OCI-LY1 (cell line): ENCODE results near the gene MECR.

Experiments
- H2AFZ ChIP-seq: fragments of 200-600 bp; sonication (generic), shearing (Covaris generic); 2 replicates; pipeline ENCODE4 v1.6.0; 2014; ENCODE audit warnings: antibody characterized with exemption, mild to moderate bottlenecking, low read length
- H3F3A ChIP-seq: fragments of 200-600 bp; sonication (generic), shearing (Covaris generic); 2 replicates; pipeline ENCODE4 v1.6.0; 2014; ENCODE audit warnings: mild to moderate bottlenecking, antibody characterized with exemption, low read length, moderate library complexity; ENCODE audit not compliant: insufficient read depth
- H3K27ac ChIP-seq: fragments of 200-600 bp; sonication (generic); 2 replicates; pipeline ENCODE4 v1.5.1; 2014; ENCODE audit warnings: low read length, mixed run types, mild to moderate bottlenecking, low read depth; ENCODE audit not compliant: poor library complexity, severe bottlenecking
- H3K27me3 ChIP-seq: fragments of 200-600 bp; sonication (generic); 2 replicates; pipeline ENCODE4 v1.6.0; 2014; ENCODE audit warnings: antibody characterized with exemption, mild to moderate bottlenecking, low read length, moderate library complexity; ENCODE audit not compliant: insufficient read depth
- H3K36me3 ChIP-seq: fragments of 200-600 bp; sonication (generic); 2 replicates; pipeline ENCODE4 v1.6.1; 2014; ENCODE audit warnings: mild to moderate bottlenecking, antibody characterized with exemption, low read length, moderate library complexity, mixed read lengths; ENCODE audit not compliant: insufficient read depth
- H3K4me1 ChIP-seq: fragments of 200-600 bp; sonication (generic); 2 replicates; pipeline ENCODE4 v1.5.1; 2014; ENCODE audit warnings: mild to moderate bottlenecking, low read length, moderate library complexity; ENCODE audit not compliant: insufficient read depth, severe bottlenecking
- H3K4me2 ChIP-seq: fragments of 200-600 bp; sonication (generic), shearing (Covaris generic); 2 replicates; pipeline ENCODE4 v1.6.1; 2014; ENCODE audit warnings: low read length
- H3K4me3 ChIP-seq: fragments of 200-600 bp; sonication (generic); 2 replicates; pipeline ENCODE4 v1.5.1; 2014; ENCODE audit warnings: low read length, low read depth, mild to moderate bottlenecking, mixed read lengths; ENCODE audit not compliant: poor library complexity, severe bottlenecking
- H3K79me2 ChIP-seq: fragments of 200-600 bp; shearing (Covaris generic); 2 replicates; pipeline ENCODE4 v1.6.1; 2016; ENCODE audit warnings: mixed run types, low read length, mixed read lengths; ENCODE audit not compliant: insufficient read depth
- H3K9ac ChIP-seq: fragments of 200-600 bp; sonication (generic), shearing (Covaris generic); 2 replicates; pipeline ENCODE4 v1.6.1; 2014; ENCODE audit warnings: mild to moderate bottlenecking, low read length, mixed read lengths
- H3K9me2 ChIP-seq: fragments of 200-600 bp; sonication (generic), shearing (Covaris generic); 2 replicates; pipeline ENCODE4 v1.6.1; 2014; ENCODE audit warnings: low read depth, mild to moderate bottlenecking, low read length, mixed read lengths
- H3K9me3 ChIP-seq: fragments of 200-600 bp; shearing (Covaris generic); 2 replicates; pipeline ENCODE4 v1.6.1; 2014; ENCODE audit warnings: low read length, mixed read lengths
- H4K20me1 ChIP-seq: fragments of 200-600 bp; sonication (generic), shearing (Covaris generic); 2 replicates; pipeline ENCODE4 v1.6.0; 2016; ENCODE audit warnings: mild to moderate bottlenecking, low read length; ENCODE audit not compliant: insufficient read depth
- EZH2 ChIP-seq: fragments of 200-600 bp; sonication (generic), shearing (Covaris generic); IDR thresholded peaks from 2 replicates; pipeline ENCODE4 v1.8.0; 2017; ENCODE audit warnings: borderline replicate concordance, mixed run types, mild to moderate bottlenecking, antibody characterized with exemption, low read length, moderate library complexity, mixed read lengths
- TF ChIP-seq, protein P1 (sequence below): fragments of 200-600 bp; sonication (generic), shearing (Covaris generic); IDR thresholded peaks from 2 replicates; pipeline ENCODE4 v1.5.1; 2017; ENCODE audit warnings: mild to moderate bottlenecking, antibody characterized with exemption, low read length, moderate library complexity, mixed read lengths

MECR gene, protein sequence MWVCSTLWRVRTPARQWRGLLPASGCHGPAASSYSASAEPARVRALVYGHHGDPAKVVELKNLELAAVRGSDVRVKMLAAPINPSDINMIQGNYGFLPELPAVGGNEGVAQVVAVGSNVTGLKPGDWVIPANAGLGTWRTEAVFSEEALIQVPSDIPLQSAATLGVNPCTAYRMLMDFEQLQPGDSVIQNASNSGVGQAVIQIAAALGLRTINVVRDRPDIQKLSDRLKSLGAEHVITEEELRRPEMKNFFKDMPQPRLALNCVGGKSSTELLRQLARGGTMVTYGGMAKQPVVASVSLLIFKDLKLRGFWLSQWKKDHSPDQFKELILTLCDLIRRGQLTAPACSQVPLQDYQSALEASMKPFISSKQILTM

GRCh38 chr1:29230553-29231378, at the start of gene MECR:
Gene MECR, minus strand, starts transcription at chr1:29230934. Its CDS starts 28 bp downstream, at chr1:29230906.
- Histone ChIP-seq H3K9me3 (no peaks in the 10 kb centered on the region), H3F3A (no peaks in the 10 kb centered on the region), H3K4me1 (peaks cover 29% of the 10 kb centered on the region), H3K4me2 (peak within 1 kb of the TSS; percentile 74), H3K27me3 (no peaks in the 10 kb centered on the region), H3K9ac (peak within 1 kb of the TSS; percentile 90), H3K9me2 (no peaks in the 10 kb centered on the region), H3K4me3 (peak within 1 kb of the TSS; percentile 97), H3K27ac (no peak within 1 kb of the TSS), H3K36me3 (no peaks in the 10 kb centered on the region), H2AFZ (peak within 1 kb of the TSS; percentile 47; the same call in 1 of the 2 replicates), H4K20me1 (no peaks in the 10 kb centered on the region), H3K79me2 (peaks cover 13% of the 10 kb centered on the region; the same call in 1 of the 2 replicates)
- TF ChIP-seq, protein P1, sequence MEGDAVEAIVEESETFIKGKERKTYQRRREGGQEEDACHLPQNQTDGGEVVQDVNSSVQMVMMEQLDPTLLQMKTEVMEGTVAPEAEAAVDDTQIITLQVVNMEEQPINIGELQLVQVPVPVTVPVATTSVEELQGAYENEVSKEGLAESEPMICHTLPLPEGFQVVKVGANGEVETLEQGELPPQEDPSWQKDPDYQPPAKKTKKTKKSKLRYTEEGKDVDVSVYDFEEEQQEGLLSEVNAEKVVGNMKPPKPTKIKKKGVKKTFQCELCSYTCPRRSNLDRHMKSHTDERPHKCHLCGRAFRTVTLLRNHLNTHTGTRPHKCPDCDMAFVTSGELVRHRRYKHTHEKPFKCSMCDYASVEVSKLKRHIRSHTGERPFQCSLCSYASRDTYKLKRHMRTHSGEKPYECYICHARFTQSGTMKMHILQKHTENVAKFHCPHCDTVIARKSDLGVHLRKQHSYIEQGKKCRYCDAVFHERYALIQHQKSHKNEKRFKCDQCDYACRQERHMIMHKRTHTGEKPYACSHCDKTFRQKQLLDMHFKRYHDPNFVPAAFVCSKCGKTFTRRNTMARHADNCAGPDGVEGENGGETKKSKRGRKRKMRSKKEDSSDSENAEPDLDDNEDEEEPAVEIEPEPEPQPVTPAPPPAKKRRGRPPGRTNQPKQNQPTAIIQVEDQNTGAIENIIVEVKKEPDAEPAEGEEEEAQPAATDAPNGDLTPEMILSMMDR = peak; percentile 43; the same call in 1 of the 2 replicates
- no peak for TF ChIP-seq EZH2

DNA sequence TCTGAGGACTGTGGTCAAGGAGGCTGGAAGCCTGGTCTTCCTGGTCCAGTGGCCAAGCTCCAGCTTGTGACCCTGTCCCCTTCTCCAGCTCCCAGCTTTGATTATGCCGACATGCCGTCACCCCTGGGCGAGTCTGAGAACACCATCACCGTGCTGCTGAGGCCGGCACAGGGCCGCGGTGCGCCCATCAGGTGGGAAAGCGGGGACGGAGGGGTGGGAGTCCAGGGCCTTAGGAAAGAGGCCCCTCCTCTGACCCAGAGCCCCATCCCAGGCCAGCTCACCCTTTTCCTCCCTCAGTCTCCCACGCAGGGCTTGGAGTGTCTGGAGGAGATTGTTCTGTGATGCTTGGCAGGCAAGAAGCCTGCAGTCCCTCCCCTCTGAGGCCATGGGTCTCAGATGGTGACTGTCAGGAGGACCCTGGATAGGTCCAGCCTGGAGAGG, 49.2 kb upstream of the MECR start:
- Histone ChIP-seq H3K9me2 (no peaks in the 10 kb centered on the region), H3K79me2 (no peaks in the 10 kb centered on the region), H3K9ac (no peak overlapping the region), H3K4me2 (no peak overlapping the region), H3K4me3 (no peak overlapping the region), H3F3A (no peaks in the 10 kb centered on the region), H3K27me3 (no peaks in the 10 kb centered on the region), H3K36me3 (no peaks in the 10 kb centered on the region), H4K20me1 (no peaks in the 10 kb centered on the region), H3K4me1 (no peaks in the 10 kb centered on the region), H2AFZ (no peak overlapping the region), H3K27ac (no peak overlapping the region), H3K9me3 (no peaks in the 10 kb centered on the region)
- TF ChIP-seq, protein P1 = no peak

GRCh38 chr1:29279406-29279805, 48.7 kb upstream of the MECR start:
- H3K9me2 ChIP-seq = no peaks in the 10 kb centered on the region
- H3K9ac ChIP-seq = no peak overlapping the region
- no peak for TF ChIP-seq EZH2
- TF ChIP-seq, protein P1 = no peak
- H3K27me3 ChIP-seq = no peaks in the 10 kb centered on the region
- H3F3A ChIP-seq = no peaks in the 10 kb centered on the region
- no peak overlapping the region for H2AFZ ChIP-seq
- no peaks in the 10 kb centered on the region for H3K79me2 ChIP-seq
- no peaks in the 10 kb centered on the region for H3K4me1 ChIP-seq
- H3K4me2 ChIP-seq = no peak overlapping the region
- H3K36me3 ChIP-seq = no peaks in the 10 kb centered on the region
- no peak overlapping the region for H3K27ac ChIP-seq
- no peaks in the 10 kb centered on the region for H4K20me1 ChIP-seq
- H3K4me3 ChIP-seq = no peak overlapping the region
- H3K9me3 ChIP-seq = no peaks in the 10 kb centered on the region
